GM19035 (cell line): Measurements from ENCODE around the gene ALAS1.

ENCODE experiments used
- ATAC-seq: cut with Tn5 transposase; IDR thresholded peaks from one replicate; pipeline ENCODE4 v1.9.1; 2021; ENCODE audit not compliant: unreplicated experiment

The ALAS1 gene

GRCh38 chr3:52198643-52199608, 966 bp downstream of the ALAS1 start:
- no peak for ATAC-seq

GRCh38 chr3:52200981-52201679, 3.2 kb downstream of the ALAS1 start:
- no peak for ATAC-seq

DNA sequence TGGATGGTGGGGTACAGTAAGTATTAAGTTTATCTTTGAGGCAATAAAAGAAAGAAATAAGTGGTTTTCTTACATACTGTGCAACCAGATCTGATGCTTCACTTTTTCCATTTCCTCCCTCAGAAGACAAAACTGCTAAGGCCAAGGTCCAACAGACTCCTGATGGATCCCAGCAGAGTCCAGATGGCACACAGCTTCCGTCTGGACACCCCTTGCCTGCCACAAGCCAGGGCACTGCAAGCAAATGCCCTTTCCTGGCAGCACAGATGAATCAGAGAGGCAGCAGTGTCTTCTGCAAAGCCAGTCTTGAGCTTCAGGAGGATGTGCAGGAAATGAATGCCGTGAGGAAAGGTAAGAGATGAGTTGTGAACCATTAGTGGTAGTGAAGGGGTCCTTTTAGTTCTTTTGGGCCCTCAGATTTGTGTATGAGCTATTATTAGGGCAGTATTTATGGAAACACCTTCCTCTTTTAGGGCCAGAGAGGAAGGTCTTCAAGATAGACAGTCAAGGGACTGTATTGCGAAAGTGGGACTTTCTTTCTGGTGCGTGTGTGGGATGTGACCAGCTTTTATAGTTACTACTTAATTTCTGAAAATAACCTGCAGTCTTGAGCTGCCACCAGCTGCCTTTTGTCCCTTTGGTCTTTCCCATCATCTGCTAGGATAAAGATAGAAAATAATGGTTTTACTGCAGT, 4.6 kb downstream of the ALAS1 start:
- ATAC-seq, result no peak

DNA sequence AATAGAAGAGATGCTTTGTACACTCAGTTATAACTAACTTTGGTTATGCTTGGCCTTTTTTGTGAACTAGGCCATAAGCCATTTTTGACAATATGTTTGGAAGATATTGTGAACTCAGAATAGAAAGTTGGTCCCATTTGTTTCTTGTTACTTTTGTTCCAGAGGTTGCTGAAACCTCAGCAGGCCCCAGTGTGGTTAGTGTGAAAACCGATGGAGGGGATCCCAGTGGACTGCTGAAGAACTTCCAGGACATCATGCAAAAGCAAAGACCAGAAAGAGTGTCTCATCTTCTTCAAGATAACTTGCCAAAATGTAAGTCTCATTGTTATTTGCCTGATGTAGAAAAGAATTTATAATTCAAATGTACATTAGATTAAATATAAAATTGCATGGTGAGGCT, 5.7 kb downstream of the ALAS1 start:
- ATAC-seq, result no peak

- ATAC-seq, result no peak
Observed at GRCh38 chr3:52204337-52205073, 6.5 kb downstream of the ALAS1 start.

GRCh38 chr3:52205727-52206372, 7.9 kb downstream of the ALAS1 start:
- ATAC-seq, result no peak

DNA sequence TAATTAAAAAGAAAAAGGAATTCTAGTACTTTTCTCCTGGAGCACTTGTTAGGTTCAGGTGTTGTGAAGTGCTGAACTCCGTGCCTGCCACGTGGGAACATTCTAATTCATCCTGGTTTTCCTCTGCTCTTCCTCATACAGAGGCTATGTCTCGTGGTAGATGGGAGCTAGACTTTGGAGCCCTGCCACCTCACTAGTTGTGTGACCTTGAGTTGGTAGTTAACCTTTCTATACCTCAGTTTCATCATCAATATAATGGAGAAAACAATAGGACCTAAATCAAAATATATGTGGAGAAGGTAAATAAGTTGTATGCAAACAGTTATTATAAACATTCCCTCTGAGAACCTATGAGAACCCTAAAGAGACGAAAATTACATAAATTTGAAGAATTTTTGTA, 10.6 kb downstream of the ALAS1 start:
- no peak for ATAC-seq

- no peak for ATAC-seq
Observed at GRCh38 chr3:52210037-52210436, 12.1 kb downstream of the ALAS1 start.

DNA sequence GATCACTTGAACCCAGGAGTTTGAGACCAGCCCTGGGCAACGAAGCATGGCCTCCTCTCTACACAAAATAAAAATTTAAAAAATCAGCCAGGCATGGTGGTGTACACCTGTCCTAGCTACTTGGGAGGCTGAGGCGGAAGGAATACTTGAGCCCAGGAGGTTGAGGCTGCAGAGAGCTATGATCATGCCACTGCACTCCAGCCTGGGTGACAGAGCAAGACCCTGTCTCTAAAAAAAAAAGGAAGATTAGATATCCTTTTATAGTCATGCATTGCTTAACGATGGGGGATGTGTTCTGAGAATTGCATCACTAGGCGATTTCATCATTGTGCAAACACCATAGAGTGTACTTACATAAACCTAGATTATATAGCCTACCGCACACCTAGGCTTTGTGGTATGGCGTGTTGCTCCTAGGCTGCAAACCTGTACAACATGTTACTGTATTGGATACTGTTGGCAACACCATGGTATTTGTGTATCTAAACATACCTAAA, 12.6 kb downstream of the ALAS1 start:
- no peak for ATAC-seq

DNA sequence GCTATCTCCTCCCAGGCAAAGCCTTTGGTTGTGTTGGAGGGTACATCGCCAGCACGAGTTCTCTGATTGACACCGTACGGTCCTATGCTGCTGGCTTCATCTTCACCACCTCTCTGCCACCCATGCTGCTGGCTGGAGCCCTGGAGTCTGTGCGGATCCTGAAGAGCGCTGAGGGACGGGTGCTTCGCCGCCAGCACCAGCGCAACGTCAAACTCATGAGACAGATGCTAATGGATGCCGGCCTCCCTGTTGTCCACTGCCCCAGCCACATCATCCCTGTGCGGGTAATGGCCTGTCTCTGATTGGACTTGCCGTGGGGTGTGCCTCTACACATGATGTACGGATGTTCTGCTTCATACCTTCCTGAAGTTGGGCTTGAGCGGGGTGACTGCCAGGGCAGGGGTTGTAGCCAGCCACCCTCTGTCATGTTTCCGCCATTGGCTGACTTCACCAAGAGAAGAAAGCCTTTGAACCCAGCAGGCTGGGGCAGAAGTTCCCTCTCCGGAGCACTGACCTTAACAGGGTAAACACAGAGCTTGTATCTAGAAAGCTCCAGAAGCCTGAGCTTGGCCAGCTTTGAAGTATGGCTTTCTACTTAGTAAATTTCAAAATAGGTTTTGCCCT, 13.4 kb downstream of the ALAS1 start:
- ATAC-seq, result no peak

GRCh38 chr3:52213005-52213404, 15.0 kb downstream of the ALAS1 start:
- no peak for ATAC-seq

DNA sequence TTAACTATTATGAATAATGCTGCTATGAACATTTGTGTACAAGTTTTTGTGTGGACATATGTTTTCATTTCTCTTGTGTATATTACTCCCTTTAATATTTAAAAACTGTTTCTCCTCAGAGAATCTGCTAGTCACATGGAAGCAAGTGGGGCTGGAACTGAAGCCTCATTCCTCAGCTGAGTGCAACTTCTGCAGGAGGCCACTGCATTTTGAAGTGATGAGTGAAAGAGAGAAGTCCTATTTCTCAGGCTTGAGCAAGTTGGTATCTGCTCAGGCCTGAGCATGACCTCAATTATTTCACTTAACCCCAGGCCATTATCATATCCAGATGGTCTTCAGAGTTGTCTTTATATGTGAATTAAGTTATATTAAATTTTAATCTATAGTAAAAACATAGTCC, 15.9 kb downstream of the ALAS1 start:
- no peak for ATAC-seq

DNA sequence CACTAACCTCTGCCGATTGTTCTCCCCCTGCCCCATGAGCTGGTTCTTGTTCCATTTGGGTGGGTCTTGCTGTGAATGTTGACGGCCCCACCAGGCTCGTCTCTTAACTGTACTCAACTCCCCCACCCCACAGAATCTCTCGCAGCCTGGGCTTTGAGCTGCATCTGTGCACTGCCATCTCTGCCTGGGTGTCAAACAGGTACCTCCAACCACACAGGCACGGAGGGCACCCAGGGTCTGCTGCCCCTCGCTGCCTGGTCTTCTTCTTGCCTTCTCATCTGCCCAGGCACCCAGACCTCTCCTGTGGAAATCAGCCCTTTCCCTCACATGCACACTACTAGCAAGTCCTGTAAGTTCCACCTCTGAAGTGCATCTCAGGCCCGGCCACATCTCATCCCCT, 17.4 kb downstream of the ALAS1 start:
- no peak for ATAC-seq

GRCh38 chr3:52216585-52217408, 18.8 kb downstream of the ALAS1 start:
- no peak for ATAC-seq

DNA sequence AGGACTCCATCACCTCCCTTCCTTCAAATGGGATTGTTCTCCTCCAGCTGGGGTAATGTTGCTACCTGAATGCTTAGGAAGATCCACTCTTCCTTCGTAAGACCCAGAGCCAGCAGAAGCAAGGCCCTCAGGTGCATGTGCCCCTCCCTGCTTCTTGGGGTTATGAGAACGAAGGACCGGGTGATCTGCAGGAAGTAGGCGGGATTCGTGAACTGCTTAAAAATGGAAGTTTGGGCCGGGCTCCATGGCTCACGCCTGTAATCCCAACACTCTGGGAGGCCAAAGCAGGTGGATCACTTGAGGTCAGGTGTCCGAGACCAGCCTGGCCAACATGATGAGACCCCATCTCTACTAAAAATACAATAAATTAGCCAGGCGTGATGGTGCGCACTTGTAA, 19.4 kb downstream of the ALAS1 start:
- ATAC-seq, result no peak

GRCh38 chr3:52218026-52218425, 20.1 kb downstream of the ALAS1 start:
- no peak for ATAC-seq

DNA sequence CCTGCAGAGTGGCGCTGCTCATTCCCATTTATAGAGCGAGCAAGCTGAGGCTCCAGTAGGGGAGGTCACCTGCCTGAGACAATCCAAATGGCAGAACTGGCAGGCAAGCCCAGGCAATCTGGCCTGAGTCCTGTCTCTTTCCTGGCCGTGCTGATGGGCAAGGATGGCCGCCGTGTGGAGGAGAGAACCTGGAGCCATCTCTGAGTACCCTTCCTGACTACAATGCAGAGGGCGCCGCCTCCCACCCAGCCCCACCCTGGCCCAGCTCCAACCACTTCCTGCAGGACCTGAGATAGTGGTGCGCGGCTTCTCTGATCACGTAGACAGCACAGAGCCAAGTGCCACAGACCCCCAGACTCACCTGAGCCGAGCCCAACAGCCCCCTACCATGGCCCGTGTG, 20.5 kb downstream of the ALAS1 start:
- ATAC-seq, result no peak

DNA sequence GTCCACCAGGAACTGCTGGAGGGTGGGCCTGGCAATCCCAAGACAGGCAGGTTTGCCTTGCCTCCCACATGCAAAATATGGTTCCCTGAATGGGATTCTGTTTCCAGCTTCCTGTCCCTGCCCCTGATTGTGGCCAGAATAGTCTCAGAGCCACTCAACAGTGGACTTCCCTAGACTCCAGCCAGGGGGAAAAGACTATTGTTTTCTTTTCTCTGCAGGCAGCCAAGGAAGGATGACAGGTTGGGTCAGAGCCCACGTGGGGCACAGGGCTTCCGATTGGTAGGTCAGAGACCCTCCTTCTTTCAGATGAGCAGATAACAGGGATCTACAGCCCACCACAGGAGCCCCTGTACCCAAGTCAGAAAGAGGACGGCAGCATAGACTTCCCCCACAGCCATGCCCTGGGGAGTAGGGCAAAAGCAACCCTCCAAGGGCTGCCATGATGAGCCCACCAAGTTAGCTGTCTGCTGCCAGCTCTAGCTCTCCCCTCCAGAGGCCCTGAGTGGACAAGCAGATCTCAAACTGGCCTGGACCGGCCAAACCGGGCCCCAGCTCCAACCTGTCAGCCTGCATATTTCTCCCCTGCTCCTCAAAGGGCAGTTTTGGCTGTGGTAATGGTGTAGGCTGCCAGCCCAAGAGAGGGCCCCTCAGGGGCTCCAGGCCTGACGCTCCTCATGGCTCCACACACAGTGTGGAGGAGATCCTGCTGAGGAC, 21.1 kb downstream of the ALAS1 start:
- no peak for ATAC-seq
